GM23338 (cell line): Measurements from ENCODE around the gene PLEK. TPM values are rescaled to one million over a fixed set of nuclear protein-coding genes. Genes with fewer than 3 reads are reported as not detected.

Experiments
- ATAC-seq: fragments of 200-7000 bp; cut with Tn5 transposase; 3 replicates; pipeline ENCODE4 v1.9.1; 2020
- DNase-seq: peaks from one replicate; pipeline ENCODE4 v3.0.0-alpha.2; 2015; ENCODE audit warnings: low spot score
- H2AFZ ChIP-seq: fragments of 200-600 bp; sonication (generic); 2 replicates; pipeline ENCODE4 v1.8.0; 2016; ENCODE audit warnings: antibody characterized with exemption, mild to moderate bottlenecking, moderate library complexity
- H3F3A ChIP-seq: fragments of 200-600 bp; sonication (generic); replicated peaks from 2 replicates; pipeline ENCODE4 v1.8.0; 2017; ENCODE audit warnings: antibody characterized with exemption, mixed run types, low read depth
- H3K27ac ChIP-seq: fragments of 200-600 bp; sonication (generic); 2 replicates; pipeline ENCODE4 v1.6.1; 2016; ENCODE audit warnings: low read depth
- H3K27me3 ChIP-seq: fragments of 200-600 bp; sonication (generic); 2 replicates; pipeline ENCODE4 v1.8.0; 2016; ENCODE audit warnings: mild to moderate bottlenecking, mixed run types, moderate library complexity; ENCODE audit not compliant: insufficient read depth
- H3K36me3 ChIP-seq: fragments of 200-600 bp; sonication (generic); 2 replicates; pipeline ENCODE4 v1.8.0; 2016; ENCODE audit warnings: mild to moderate bottlenecking; ENCODE audit not compliant: insufficient read depth
- H3K4me1 ChIP-seq: fragments of 200-600 bp; sonication (generic); 2 replicates; pipeline ENCODE4 v1.8.0; 2016; ENCODE audit warnings: mild to moderate bottlenecking, moderate library complexity; ENCODE audit not compliant: insufficient read depth
- H3K4me2 ChIP-seq: fragments of 200-600 bp; sonication (generic); 2 replicates; pipeline ENCODE4 v1.7.1; 2017; ENCODE audit warnings: mixed run types
- H3K4me3 ChIP-seq: fragments of 200-600 bp; sonication (generic); 2 replicates; pipeline ENCODE4 v1.6.1; 2016; ENCODE audit warnings: mixed run types
- H3K79me2 ChIP-seq: fragments of 200-600 bp; sonication (generic); replicated peaks from 2 replicates; pipeline ENCODE4 v1.8.0; 2017; ENCODE audit warnings: mild to moderate bottlenecking; ENCODE audit not compliant: insufficient read depth
- H3K9me2 ChIP-seq: fragments of 200-600 bp; sonication (generic); 2 replicates; pipeline ENCODE4 v1.8.0; 2017; ENCODE audit not compliant: insufficient read depth
- H4K20me1 ChIP-seq: fragments of 200-600 bp; sonication (generic); replicated peaks from 2 replicates; pipeline ENCODE4 v1.8.0; 2017; ENCODE audit warnings: mild to moderate bottlenecking; ENCODE audit not compliant: insufficient read depth
- H3K27ac Mint-ChIP-seq: 2 replicates; pipeline ENCODE4 v1.8.0; 2020; ENCODE audit warnings: inconsistent platforms, mild to moderate bottlenecking, moderate library complexity, mixed read lengths
- H3K27me3 Mint-ChIP-seq: 3 replicates; pipeline ENCODE4 v1.8.0; 2022; ENCODE audit warnings: low read depth, mild to moderate bottlenecking, moderate library complexity, mixed read lengths, inconsistent platforms; ENCODE audit not compliant: insufficient read depth, poor library complexity
- H3K36me3 Mint-ChIP-seq: 3 replicates; pipeline ENCODE4 v1.8.0; 2021; ENCODE audit warnings: low read depth, mild to moderate bottlenecking, inconsistent platforms, moderate library complexity, mixed read lengths
- H3K4me1 Mint-ChIP-seq: 3 replicates; pipeline ENCODE4 v1.8.0; 2020; ENCODE audit warnings: mild to moderate bottlenecking, inconsistent platforms, mixed read lengths
- H3K4me3 Mint-ChIP-seq: 3 replicates; pipeline ENCODE4 v1.8.0; 2021; ENCODE audit warnings: moderate library complexity, mild to moderate bottlenecking, inconsistent platforms, mixed read lengths
- H3K9me3 Mint-ChIP-seq: 3 replicates; pipeline ENCODE4 v1.8.0; 2020; ENCODE audit warnings: moderate library complexity, mild to moderate bottlenecking, inconsistent platforms, mixed read lengths
- CTCF ChIP-seq, 2 experiments: fragments of 200-600 bp in 1 of 2; sonication (generic) in 1 of 2; conservative IDR thresholded peaks; 2 replicates each; pipeline versions ENCODE4 v1.5.1 to v1.6.1; 2016 to 2017; ENCODE audit warnings: antibody characterized with exemption in 2 of 2, low read depth in 2 of 2, mild to moderate bottlenecking in 2 of 2, moderate library complexity in 1 of 2
- ETS1 ChIP-seq: IDR thresholded peaks from 2 replicates; pipeline ENCODE4 v1.6.1; 2016; ENCODE audit warnings: antibody characterized with exemption
- EZH2 ChIP-seq: fragments of 200-600 bp; sonication (generic); IDR thresholded peaks from one replicate; pipeline ENCODE4 v1.8.0; 2017; ENCODE audit warnings: antibody characterized with exemption, mild to moderate bottlenecking, low read depth; ENCODE audit not compliant: unreplicated experiment
- EZH2phosphoT487 ChIP-seq: fragments of 200-600 bp; sonication (generic); IDR thresholded peaks from one replicate; pipeline ENCODE4 v1.8.1; 2018; ENCODE audit warnings: antibody characterized with exemption; ENCODE audit not compliant: unreplicated experiment
- JUNB ChIP-seq: IDR thresholded peaks from one replicate; pipeline ENCODE4 v1.6.1; 2016; ENCODE audit warnings: antibody characterized with exemption; ENCODE audit not compliant: unreplicated experiment
- NANOG ChIP-seq: IDR thresholded peaks from 2 replicates; pipeline ENCODE4 v1.6.1; 2016; ENCODE audit warnings: antibody characterized with exemption, borderline replicate concordance
- POLR2AphosphoS5 ChIP-seq: IDR thresholded peaks from 2 replicates; pipeline ENCODE4 v1.6.1; 2016; ENCODE audit warnings: antibody characterized with exemption, low read depth
- REST ChIP-seq: IDR thresholded peaks from one replicate; pipeline ENCODE4 v1.6.1; 2018; ENCODE audit warnings: antibody characterized with exemption; ENCODE audit not compliant: unreplicated experiment
- STAT1 ChIP-seq: IDR thresholded peaks from one replicate; pipeline ENCODE4 v1.6.1; 2016; ENCODE audit warnings: antibody characterized with exemption; ENCODE audit not compliant: unreplicated experiment
- ZNF331 ChIP-seq: fragments of 250-450 bp; sonication (Bioruptor Pico); IDR thresholded peaks from 2 replicates; pipeline ENCODE4 v1.5.0; 2020; ENCODE audit warnings: low read depth, mild to moderate bottlenecking, moderate library complexity
- ZNF462 ChIP-seq: fragments of 250-450 bp; sonication (Bioruptor Pico); IDR thresholded peaks from 2 replicates; pipeline ENCODE4 v1.5.0; 2020; ENCODE audit warnings: mild to moderate bottlenecking, moderate library complexity
- polyA plus RNA-seq: library from polyadenylated mRNA; unstranded; fragments of >200 nt; fragmentation: Nextera tagmentation; extraction: Ambion mirVana; gene quantifications from 2 replicates; pipeline ENCODE4 v1.2.1, GENCODE V29; 2016
- total RNA-seq: library from RNA; depleted of rRNA; stranded (reverse); fragments of >200 nt; shearing (Covaris generic); gene quantifications from 2 replicates; pipeline ENCODE4 v1.2.3, GENCODE V29; 2014

The PLEK gene
- total and polyA plus RNA-seq, 2 experiments from 2014 or later: 0.06 TPM; not detected in 1

GRCh38 chr2:68325056-68325455, 40.0 kb upstream of the PLEK start:
- Histone ChIP-seq H3F3A (no peaks in the 10 kb centered on the region), H3K27me3 (peaks cover 13% of the 10 kb centered on the region), H3K27ac (no peak overlapping the region), H3K9me2 (no peaks in the 10 kb centered on the region), H3K4me2 (no peak overlapping the region), H3K4me1 (peaks cover 2% of the 10 kb centered on the region; the same call in 1 of the 2 replicates), H4K20me1 (no peaks in the 10 kb centered on the region), H3K4me3 (no peak overlapping the region), H2AFZ (no peak overlapping the region), H3K79me2 (no peaks in the 10 kb centered on the region), H3K36me3 (no peaks in the 10 kb centered on the region)
- TF ChIP-seq CTCF (conservative IDR thresholded peaks at IDR 0.05; ENCODE audit: low read depth in 2 of 2) (no peak), REST (no peak), POLR2AphosphoS5 (no peak), ZNF462 (CRISPR knock-in tag) (no peak), ZNF331 (CRISPR knock-in tag) (no peak), ETS1 (no peak), EZH2phosphoT487 (no peak), JUNB (no peak), NANOG (no peak), EZH2 (no peak), STAT1 (no peak)
- peaks cover 7% of the 10 kb centered on the region for H3K27me3 Mint-ChIP-seq
- no peak overlapping the region for H3K27ac Mint-ChIP-seq
- H3K36me3 Mint-ChIP-seq: no peaks in the 10 kb centered on the region
- no peaks in the 10 kb centered on the region for H3K9me3 Mint-ChIP-seq
- H3K4me3 Mint-ChIP-seq: no peak overlapping the region
- no peak for DNase-seq
- no peaks in the 10 kb centered on the region; the same call in 2 of the 3 replicates for H3K4me1 Mint-ChIP-seq
- no peak for ATAC-seq
